ENCODE measurements around the gene GPC6. TPM values are rescaled to one million over a fixed set of nuclear protein-coding genes. Genes with fewer than 3 reads are reported as not detected.

GPC6 gene
- total RNA-seq, 1 experiment from 2014 or later: 0.22 TPM

- RAD21 ChIA-PET (ENCODE audit: low non-redundant PET in 1 of 2, low total read pairs in 2 of 2, uncharacterized antibody in 2 of 2, unreplicated experiment in 2 of 2): no interaction called here
Observed at GRCh38 chr13:93716623-93717022, 490.0 kb downstream of the GPC6 start.

More at GRCh38 chr13:93716623-93717022, 490.0 kb downstream of the GPC6 start:
- no TSS peak for BruUV-seq (replicated peaks)
- no peaks in the 10 kb centered on the region for H3K79me2 ChIP-seq (ENCODE audit: insufficient read depth, low read length)
- ATAC-seq (no peak), DNase-seq (ENCODE audit: low read depth, low spot score) (no peak)
- ChIA-PET POLR2A (no interaction called here), CTCF (no interaction called here)
- H3K4me1 ChIP-seq (ENCODE audit: control insufficient read depth in 1 of 2, insufficient read depth in 2 of 2, low read length in 2 of 2): no peaks in the 10 kb centered on the region
- H2AFZ ChIP-seq (ENCODE audit: low read depth, low read length, poor library complexity, severe bottlenecking): no peak overlapping the region
- no peak overlapping the region for H3K4me3 ChIP-seq (replicated peaks in 1 of 2; ENCODE audit: low read depth in 1 of 2, low read length in 2 of 2)
- H3K36me3 ChIP-seq (ENCODE audit: control insufficient read depth in 1 of 2, insufficient read depth in 2 of 2, low read length in 2 of 2): no peaks in the 10 kb centered on the region
- no peaks in the 10 kb centered on the region for H3K27me3 ChIP-seq (ENCODE audit: insufficient read depth, low read length)
- H3K9ac ChIP-seq (ENCODE audit: low read length): no peak overlapping the region
- no peak overlapping the region for H3K4me2 ChIP-seq (ENCODE audit: low read length)
- H4K20me1 ChIP-seq (ENCODE audit: insufficient read depth): no peaks in the 10 kb centered on the region
- intact Hi-C loops (cut with micrococcal nuclease): no loop called here
- no peaks in the 10 kb centered on the region for H3K9me2 ChIP-seq (ENCODE audit: insufficient read depth)
- H3K9me3 ChIP-seq (ENCODE audit: control insufficient read depth in 1 of 2, insufficient read depth in 1 of 2, low read depth in 1 of 2, low read length in 2 of 2): peaks cover 3 to 28% of the 10 kb centered on the region in 2 experiments; a peak in 2 of 4 replicates
- no peak for TF ChIP-seq ATF3 (IDR thresholded peaks at IDR 0.05)
- TF ChIP-seq SP1 (IDR thresholded peaks at IDR 0.05; ENCODE audit: low read depth): no peak
- no peak for TF ChIP-seq YY1 (IDR thresholded peaks at IDR 0.05; ENCODE audit: extremely low read depth, insufficient replicate concordance, low read depth, low read length)
- no peak for TF ChIP-seq FOSL1 (IDR thresholded peaks at IDR 0.05; ENCODE audit: low read depth)
- TF ChIP-seq CEBPB (IDR thresholded peaks at IDR 0.05; ENCODE audit: low read depth): no peak
- TF ChIP-seq CTCF (IDR thresholded peaks at IDR 0.05 in 2 of 3, conservative IDR thresholded peaks at IDR 0.05 in 1 of 3; ENCODE audit: borderline replicate concordance in 1 of 3, insufficient read depth in 1 of 3, low read depth in 2 of 3, low read length in 2 of 3): no peak
- TF ChIP-seq REST (IDR thresholded peaks at IDR 0.05; ENCODE audit: low read depth): no peak
- no peak overlapping the region for H3K27ac ChIP-seq (ENCODE audit: low read depth, low read length)
